GM18511 (cell line): ENCODE measurements around the gene ZIC5.
"Not testable (repeated sequence)": the region's sequence is repeated elsewhere in the genome, so short reads cannot be mapped to it uniquely, and the experiment has no call there.

ENCODE experiments used
- ATAC-seq: cut with Tn5 transposase; IDR thresholded peaks from one replicate; pipeline ENCODE4 v1.9.1; 2021; ENCODE audit warnings: mild to moderate bottlenecking, moderate library complexity; ENCODE audit not compliant: unreplicated experiment

Gene ZIC5

GRCh38 chr13:99961636-99962035, 9.9 kb downstream of the ZIC5 start:
- ATAC-seq: no peak

DNA sequence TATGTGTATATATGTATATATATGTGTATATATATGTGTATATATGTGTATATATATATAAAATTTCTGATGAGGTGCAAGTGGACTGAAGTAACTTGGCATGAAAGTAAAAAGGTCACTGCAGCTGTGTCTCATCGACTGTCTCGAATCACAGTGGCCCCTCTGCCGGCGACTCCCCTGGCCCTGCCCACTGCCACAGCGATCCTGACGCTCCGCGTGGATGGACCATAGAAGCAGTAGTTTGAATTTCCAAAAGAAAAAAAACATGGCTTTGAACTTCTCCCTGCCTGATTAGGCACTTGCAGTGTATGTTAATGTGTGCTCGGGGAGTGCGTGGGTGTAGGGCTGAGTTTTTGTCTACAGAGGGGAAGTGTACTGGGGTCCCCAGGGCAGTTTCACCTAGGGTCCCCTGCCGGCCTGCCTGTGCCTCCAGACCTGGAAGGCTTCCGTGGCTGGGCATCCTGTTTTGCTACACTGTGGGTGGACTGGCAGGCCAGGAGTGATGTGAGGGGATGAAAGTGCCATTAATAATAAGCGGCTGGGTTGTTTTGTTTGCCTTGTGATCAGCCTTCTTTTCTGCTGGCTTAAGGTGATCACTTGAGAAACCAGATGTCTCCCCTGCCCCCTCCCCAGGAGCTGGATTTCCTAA, 10.8 kb downstream of the ZIC5 start:
- ATAC-seq: no peak

- no peak for ATAC-seq
Measured at GRCh38 chr13:99959540-99960230, 11.9 kb downstream of the ZIC5 start.

DNA sequence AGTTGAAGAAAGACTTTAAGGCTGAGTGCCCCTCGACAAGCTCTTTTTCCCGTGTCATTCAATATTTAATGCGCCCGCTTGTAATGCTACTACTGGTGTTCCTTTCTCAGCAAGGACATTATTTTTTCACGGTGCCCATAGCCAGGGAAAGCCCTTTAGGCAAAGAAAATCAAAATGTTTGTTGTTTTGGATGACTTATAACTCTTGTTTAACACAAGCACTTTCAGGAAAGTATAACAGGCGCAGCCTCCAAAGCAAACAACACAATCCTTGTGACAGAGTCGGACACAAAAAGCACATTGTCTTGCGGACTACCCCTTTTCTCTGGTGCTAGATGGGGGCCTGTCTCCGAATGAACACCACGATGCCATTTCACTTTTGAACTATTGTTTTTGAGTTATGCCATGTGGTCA, 12.4 kb downstream of the ZIC5 start:
- no peak for ATAC-seq

DNA sequence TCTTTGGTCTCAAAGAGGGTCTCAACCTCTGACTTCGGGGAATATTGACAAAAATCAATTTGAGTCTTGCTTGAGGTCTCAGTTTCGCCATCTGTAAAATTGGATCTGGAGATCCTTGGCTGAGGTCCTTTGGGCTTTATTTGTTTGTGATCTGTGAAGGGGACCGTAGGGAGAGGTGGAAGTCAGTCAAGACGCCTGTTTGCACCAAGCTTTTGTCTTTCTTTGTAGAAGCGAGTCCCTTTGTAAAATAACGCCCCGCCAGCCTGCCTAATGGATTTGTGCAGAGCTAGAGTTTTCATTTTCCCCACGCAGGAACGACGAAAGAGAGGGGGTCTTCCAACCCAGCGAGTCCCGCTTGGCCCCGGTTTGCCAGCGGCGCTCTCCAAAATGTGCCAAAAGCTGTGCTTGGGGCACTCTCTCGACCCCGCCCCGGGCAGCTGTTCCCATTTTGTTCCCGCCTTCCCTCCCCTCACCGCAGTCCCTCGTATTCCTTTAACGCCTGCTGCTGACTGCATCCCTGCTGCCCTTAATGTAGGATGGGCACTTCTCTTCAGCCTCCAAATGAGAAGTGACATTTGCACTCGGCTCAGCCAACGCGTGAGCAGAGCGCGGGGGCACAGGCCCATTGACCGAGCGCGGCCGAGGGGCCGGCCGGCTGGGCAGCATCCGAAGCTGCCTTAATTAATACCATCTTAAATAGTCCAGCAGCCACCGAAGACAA, 13.0 kb downstream of the ZIC5 start:
- ATAC-seq: no peak

DNA sequence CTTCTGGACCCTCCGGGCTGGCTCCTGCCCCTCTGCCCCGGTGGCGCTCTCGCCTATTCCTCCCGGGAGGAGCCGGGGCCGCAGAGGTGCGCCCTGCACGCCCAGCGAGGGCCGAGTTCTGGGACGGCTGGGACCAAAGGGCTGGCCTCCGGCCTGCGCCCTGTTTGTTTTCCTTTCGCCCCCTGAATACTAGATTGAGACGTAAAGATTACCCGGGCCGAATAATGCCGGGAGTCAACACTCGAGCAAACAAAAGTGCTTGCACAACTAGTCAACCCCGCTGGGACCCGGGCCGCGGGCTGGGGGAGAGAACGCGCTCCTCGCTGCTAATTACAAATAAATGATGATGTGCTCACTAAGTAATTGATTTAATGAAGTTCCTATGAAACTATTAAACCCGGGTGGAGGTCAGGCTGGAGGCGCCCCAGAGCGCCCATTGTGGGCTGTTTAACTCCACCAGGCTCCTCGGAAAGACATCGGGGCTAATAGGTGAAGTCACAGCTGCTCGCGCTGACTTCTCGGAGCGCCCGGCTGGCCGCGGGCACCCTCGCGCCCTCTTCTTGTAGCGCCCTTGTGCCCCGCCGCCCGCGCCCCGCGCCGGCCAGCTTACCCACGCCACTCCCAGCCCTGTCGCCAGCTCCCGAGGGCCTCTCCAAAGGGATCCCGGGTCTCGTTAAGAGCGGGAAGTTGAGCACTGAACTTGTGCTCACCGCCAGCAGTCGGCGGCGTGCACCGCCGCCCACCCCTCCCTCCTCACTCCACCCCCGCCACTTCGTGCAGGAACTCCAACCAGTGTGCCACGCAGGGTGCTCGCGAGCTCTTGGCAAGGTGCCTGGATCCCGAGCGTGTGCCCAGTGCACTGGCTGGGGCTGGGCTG, 14.9 kb downstream of the ZIC5 start:
- ATAC-seq: no peak

- no peak for ATAC-seq
Measured at GRCh38 chr13:99955747-99956472, 15.7 kb downstream of the ZIC5 start.

- ATAC-seq: no peak
Measured at GRCh38 chr13:99955107-99955746, 16.3 kb downstream of the ZIC5 start.

GRCh38 chr13:99953138-99953755, 18.3 kb downstream of the ZIC5 start:
- no peak for ATAC-seq

DNA sequence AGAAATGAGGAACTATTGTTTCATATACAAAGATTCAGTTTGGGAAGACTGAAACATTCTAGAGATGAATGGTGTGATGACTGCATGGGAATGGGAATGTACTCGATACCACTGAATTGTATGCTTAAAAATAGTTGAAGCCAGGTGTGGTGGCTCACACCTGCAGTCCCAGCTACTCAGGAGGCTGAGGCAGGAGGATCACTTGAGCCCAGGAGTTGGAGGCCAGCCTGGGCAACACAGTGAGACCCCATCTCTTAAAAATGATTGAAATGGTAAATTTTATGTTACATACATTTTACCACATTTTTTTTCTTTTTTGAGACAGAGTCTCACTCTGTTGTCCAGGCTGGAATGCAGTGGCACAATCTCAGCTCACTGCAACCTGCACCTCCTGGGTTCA, 19.9 kb downstream of the ZIC5 start:
- ATAC-seq: not testable (repeated sequence)

DNA sequence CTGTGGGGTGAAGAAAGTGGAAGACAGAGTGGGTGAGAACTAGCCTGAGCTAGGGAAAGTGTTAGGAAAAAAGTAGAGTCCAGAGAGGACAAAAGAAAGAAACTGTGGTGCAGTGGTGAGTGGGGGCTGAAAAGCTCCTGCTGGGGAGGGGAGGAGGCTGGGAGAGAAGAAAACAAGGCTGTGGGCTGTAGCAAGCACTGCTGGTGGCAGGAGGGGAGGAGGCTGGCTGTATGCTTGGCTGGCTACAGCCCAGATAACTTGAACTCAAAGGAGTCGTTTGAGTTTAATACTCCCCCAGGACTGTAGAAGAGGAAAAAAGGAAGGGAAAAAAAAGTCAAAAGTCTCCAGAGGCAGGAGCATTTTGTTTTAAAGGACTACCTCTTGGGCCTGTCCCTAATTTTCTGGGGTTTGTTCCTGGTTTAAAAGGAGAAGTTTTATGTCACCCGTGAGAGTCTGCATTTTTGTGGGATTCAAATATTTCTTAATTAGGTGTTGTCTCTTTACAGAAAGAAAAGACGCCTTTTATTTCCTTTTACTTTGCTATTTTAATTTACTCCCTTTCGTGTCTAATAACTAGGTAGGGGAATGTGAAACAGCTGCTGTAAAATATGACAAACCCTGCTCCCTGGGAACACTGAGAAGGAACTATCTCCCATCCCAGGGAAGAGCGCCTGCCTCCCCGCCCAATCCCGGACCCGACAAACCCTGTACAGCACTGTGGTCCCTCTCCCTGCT, 21.7 kb downstream of the ZIC5 start:
- ATAC-seq: no peak

- ATAC-seq: no peak
Measured at GRCh38 chr13:99948907-99949678, 22.5 kb downstream of the ZIC5 start.

- no peak for ATAC-seq
Measured at GRCh38 chr13:99948411-99948810, 23.2 kb downstream of the ZIC5 start.

GRCh38 chr13:99947666-99948065, 23.9 kb downstream of the ZIC5 start:
- ATAC-seq: no peak

DNA sequence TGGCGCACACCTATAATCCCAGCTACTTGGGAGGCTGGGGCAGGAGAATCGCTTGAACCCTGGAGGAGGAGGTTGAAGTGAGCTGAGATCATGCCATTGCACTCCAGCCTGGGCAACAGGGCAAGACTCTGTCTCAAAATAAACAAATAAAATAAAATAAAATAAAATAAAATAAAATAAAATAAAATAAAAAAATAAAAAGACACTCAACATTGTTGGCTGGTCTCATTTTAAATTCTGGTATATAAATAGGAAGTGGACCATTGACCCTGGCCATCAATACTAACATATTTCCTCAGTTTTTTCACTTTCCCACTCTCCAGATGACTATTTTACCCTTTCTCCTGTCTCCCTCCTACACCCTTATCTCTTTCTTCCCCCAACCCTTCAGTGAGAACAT, 26.1 kb downstream of the ZIC5 start:
- ATAC-seq: not testable (repeated sequence)

- no peak for ATAC-seq
Measured at GRCh38 chr13:99944606-99945005, 27.0 kb downstream of the ZIC5 start.

DNA sequence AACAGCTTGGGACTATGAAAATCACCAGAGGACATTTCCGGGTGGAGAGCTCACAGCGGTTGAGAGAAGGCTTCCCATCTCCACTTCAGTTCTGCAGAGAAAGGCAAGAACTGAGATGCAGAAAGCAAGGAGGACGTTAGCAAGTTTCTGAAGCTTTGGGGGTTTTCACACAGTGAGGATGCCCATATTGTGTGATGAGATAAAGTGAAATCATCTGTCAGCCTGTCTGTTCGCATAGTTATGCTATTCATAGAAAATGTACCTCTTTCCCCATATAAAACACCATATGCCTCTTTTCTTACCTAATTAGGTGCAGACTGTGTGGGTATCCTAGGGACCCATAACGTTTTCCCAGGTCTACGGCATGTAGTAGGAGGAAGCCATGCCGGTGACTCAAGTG, 27.5 kb downstream of the ZIC5 start:
- ATAC-seq: no peak

DNA sequence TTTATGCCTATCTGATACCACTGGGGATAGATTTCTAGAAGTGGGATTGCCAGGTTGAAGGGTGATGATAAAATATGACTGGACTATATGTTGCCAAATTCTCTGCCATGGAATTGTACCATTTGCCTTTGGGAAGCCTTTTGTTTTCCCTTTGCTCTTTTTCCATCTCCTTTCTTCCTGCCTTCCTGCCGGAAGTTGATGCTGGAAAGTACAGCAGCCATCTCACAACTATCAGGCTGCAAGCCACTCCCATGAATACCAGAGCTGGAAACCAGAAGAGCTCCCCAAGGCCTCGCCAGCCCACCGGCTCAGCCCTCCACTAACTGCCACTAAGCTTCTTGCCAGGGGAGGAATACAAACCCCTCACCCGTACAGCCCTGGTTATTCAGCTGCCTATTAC, 29.7 kb downstream of the ZIC5 start:
- no peak for ATAC-seq
